ENCODE data around the gene NET1.

Gene NET1

GRCh38 chr10:5412277-5412941 lies at the start of gene NET1:
NET1 (plus strand) TSS chr10:5412557; CDS start chr10:5412693, 136 bp downstream.
- TF ChIP-seq CTCF (IDR thresholded peaks at IDR 0.05; ENCODE audit: control extremely low read depth, extremely low read depth, low read depth, missing control alignments) = no peak
- CTCF ChIA-PET = interaction anchor here (1.2 kb wide), 1 partner anchor 23 kb away, joined by 3 read pairs; no protein-coding TSS in a partner anchor
- POLR2A ChIA-PET = no interaction called here
- DNase-seq (ENCODE audit: extremely low spot score) = peak; percentile 92

- DNase-seq (ENCODE audit: extremely low spot score) = no peak
- TF ChIP-seq CTCF (IDR thresholded peaks at IDR 0.05; ENCODE audit: control extremely low read depth, extremely low read depth, low read depth, missing control alignments) = no peak
- POLR2A ChIA-PET = no interaction called here
- CTCF ChIA-PET = no interaction called here
Observed at GRCh38 chr10:5362873-5363272, 49.5 kb upstream of the NET1 start.

- CTCF ChIA-PET = no interaction called here
- POLR2A ChIA-PET = no interaction called here
- TF ChIP-seq CTCF (IDR thresholded peaks at IDR 0.05; ENCODE audit: control extremely low read depth, extremely low read depth, low read depth, missing control alignments) = no peak
Observed at GRCh38 chr10:5364374-5364773, 48.0 kb upstream of the NET1 start.

GRCh38 chr10:5364890-5365338 lies 47.4 kb upstream of the NET1 start, which contains the start of gene UCN3:
UCN3 (plus strand) TSS chr10:5364966; CDS start chr10:5373721, 8,755 bp downstream.
- TF ChIP-seq CTCF (IDR thresholded peaks at IDR 0.05; ENCODE audit: control extremely low read depth, extremely low read depth, low read depth, missing control alignments) = no peak
- POLR2A ChIA-PET = no interaction called here
- CTCF ChIA-PET = no interaction called here
- no peak for DNase-seq (ENCODE audit: extremely low spot score)

More at GRCh38 chr10:5364374-5364773, 48.0 kb upstream of the NET1 start:
- DNase-seq (ENCODE audit: extremely low spot score) = no peak

GRCh38 chr10:5365928-5366327 lies 46.4 kb upstream of the NET1 start:
- DNase-seq (ENCODE audit: extremely low spot score) = no peak
- no peak for TF ChIP-seq CTCF (IDR thresholded peaks at IDR 0.05; ENCODE audit: control extremely low read depth, extremely low read depth, low read depth, missing control alignments)
- POLR2A ChIA-PET = no interaction called here
- CTCF ChIA-PET = no interaction called here

GRCh38 chr10:5369362-5370158 lies 42.8 kb upstream of the NET1 start:
- DNase-seq (ENCODE audit: extremely low spot score) = no peak
- CTCF ChIA-PET = interaction anchor here (1.1 to 1.3 kb wide), 2 partner anchors 10 to 18 kb away, joined by 3 read pairs; no protein-coding TSS in a partner anchor
- TF ChIP-seq CTCF (IDR thresholded peaks at IDR 0.05; ENCODE audit: control extremely low read depth, extremely low read depth, low read depth, missing control alignments) = no peak
- POLR2A ChIA-PET = no interaction called here
